Stomach (tissue), 4 donors: ENCODE data around the gene RPRD1B.

Source experiments
- CTCF ChIP-seq, 7 experiments: fragments of 450-650 bp in 4 of 7; fragments of 200-600 bp in 3 of 7; sonication (generic) in 3 of 7; IDR thresholded peaks; one replicate each; pipeline ENCODE4 v1.5.1; 2016 to 2019; ENCODE audit warnings: antibody characterized with exemption in 7 of 7, control low read depth in 2 of 7, mild to moderate bottlenecking in 1 of 7
- EP300 ChIP-seq: sonication (generic); formaldehyde crosslinking; IDR thresholded peaks from one replicate; pipeline ENCODE4 v1.6.1; 2017; ENCODE audit warnings: antibody characterized with exemption
- POLR2A ChIP-seq, 4 donors: fragments of 450-650 bp; IDR thresholded peaks; one replicate each; pipeline ENCODE4 v1.6.1; 2016; ENCODE audit warnings: antibody characterized with exemption in 4 of 4, control low read depth in 2 of 4, mild to moderate bottlenecking in 1 of 4, moderate library complexity in 1 of 4
- POLR2AphosphoS5 ChIP-seq, 3 donors: sonication (generic); formaldehyde crosslinking; IDR thresholded peaks; one replicate each; pipeline ENCODE4 v1.6.1; 2016; ENCODE audit warnings: antibody characterized with exemption in 3 of 3

- TF ChIP-seq CTCF (IDR thresholded peaks at IDR 0.05) = no peak
- TF ChIP-seq POLR2A (IDR thresholded peaks at IDR 0.05) = no peak
- TF ChIP-seq POLR2AphosphoS5 (IDR thresholded peaks at IDR 0.05) = no peak
- no peak for TF ChIP-seq EP300
Measured at GRCh38 chr20:38008233-38008944, 25.2 kb upstream of the RPRD1B start.
